Measurements from ENCODE around the gene CEBPA. TPM values are rescaled to one million over a fixed set of nuclear protein-coding genes. Genes with fewer than 3 reads are reported as not detected.

Gene CEBPA
- total RNA-seq, 2 experiments from 2014 or later, result 0.84 to 1.4 TPM

DNA sequence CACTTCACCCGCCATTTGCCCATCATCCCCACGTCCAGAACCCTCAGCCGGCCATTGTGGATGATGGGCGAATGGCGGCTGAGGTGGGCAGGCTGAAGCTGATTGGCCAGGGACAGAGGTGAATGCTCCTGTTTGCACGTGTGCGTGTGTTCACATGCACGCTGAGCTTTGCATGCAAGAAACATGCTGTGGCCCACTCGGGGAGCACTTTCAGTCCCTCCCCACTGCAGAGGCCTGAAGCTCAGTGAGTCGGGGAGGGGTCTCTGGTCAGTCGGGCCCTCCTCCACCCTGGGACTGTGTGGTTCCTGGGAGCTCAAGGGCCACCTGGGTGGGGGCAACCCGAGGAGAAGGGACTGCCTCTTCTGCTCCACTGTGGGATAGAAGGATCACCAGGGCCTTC lies 24.9 kb downstream of the CEBPA start:
- no peaks in the 10 kb centered on the region for H3K27me3 Mint-ChIP-seq
- no peak for DNase-seq
- no peak for ATAC-seq (ENCODE audit: poor library complexity)
- H3K4me1 Mint-ChIP-seq (ENCODE audit: low read depth), result peaks cover 7% of the 10 kb centered on the region
- no peaks in the 10 kb centered on the region for H3K27me3 ChIP-seq (ENCODE audit: control insufficient read depth in 1 of 2, insufficient read depth in 2 of 2, low read length in 2 of 2)
- POLR2A ChIA-PET, result no interaction called here
- H3K4me3 ChIP-seq (ENCODE audit: low read length), result no peak overlapping the region
- H3K27ac ChIP-seq (ENCODE audit: low read depth in 1 of 2, low read length in 2 of 2), result no peak overlapping the region
- H3K4me3 Mint-ChIP-seq, result no peak overlapping the region
- CTCF ChIA-PET, result no interaction called here
- no peaks in the 10 kb centered on the region for H3K9me3 ChIP-seq (ENCODE audit: control insufficient read depth in 1 of 2, insufficient read depth in 1 of 2, low read length in 2 of 2)
- peaks cover 29% of the 10 kb centered on the region for H3K4me1 ChIP-seq (ENCODE audit: insufficient read depth, low read length)
- H3K36me3 ChIP-seq (ENCODE audit: insufficient read depth, low read length), result no peaks in the 10 kb centered on the region
- intact Hi-C loops (cut with DNase I, micrococcal nuclease), result no loop called here
- no peaks in the 10 kb centered on the region for H3K36me3 Mint-ChIP-seq (ENCODE audit: low read depth)
- TF ChIP-seq, protein P1, sequence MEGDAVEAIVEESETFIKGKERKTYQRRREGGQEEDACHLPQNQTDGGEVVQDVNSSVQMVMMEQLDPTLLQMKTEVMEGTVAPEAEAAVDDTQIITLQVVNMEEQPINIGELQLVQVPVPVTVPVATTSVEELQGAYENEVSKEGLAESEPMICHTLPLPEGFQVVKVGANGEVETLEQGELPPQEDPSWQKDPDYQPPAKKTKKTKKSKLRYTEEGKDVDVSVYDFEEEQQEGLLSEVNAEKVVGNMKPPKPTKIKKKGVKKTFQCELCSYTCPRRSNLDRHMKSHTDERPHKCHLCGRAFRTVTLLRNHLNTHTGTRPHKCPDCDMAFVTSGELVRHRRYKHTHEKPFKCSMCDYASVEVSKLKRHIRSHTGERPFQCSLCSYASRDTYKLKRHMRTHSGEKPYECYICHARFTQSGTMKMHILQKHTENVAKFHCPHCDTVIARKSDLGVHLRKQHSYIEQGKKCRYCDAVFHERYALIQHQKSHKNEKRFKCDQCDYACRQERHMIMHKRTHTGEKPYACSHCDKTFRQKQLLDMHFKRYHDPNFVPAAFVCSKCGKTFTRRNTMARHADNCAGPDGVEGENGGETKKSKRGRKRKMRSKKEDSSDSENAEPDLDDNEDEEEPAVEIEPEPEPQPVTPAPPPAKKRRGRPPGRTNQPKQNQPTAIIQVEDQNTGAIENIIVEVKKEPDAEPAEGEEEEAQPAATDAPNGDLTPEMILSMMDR (IDR thresholded peaks at IDR 0.05), result no peak
- no peaks in the 10 kb centered on the region for H3K9me3 Mint-ChIP-seq
- H3K27ac Mint-ChIP-seq, result no peak overlapping the region

DNA sequence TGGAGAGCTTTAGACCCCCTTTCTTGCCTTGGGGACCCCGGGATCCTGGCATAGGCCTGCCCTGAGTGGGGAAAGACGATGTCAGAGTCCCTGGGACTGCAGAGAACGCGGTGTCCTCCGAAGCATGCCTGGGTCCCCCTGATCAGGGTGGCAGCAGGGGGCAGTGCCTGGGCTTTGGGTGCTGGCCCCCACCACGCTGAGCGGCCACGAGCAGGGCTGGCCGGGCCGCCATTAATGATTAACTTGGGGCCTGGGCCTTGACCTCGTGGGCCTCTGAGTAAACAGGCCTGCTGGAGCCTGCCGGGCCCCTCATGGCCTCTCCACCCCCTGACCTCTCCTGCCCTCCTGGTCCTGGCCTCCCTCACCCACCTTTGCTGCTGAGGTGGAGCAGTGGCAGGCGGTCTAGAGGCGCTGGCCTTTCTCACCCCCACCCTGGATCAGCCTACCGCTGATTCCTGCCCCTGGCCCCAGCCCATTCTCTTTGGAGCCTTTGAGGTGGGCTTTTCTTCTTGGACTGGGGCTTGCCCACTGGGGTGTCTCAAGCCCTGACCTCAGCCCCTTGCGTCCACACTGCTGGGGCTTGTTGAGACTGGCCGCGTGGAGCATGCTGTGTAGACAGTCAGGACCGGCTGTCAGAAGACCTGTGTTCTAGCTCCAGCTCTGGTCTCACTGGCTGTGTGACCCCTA lies 26.3 kb downstream of the CEBPA start:
- peaks cover 29% of the 10 kb centered on the region for H3K4me1 ChIP-seq (ENCODE audit: insufficient read depth, low read length)
- Mint-ChIP-seq H3K4me1 (ENCODE audit: low read depth) (peaks cover 7% of the 10 kb centered on the region), H3K27me3 (no peaks in the 10 kb centered on the region), H3K4me3 (no peak overlapping the region), H3K9me3 (no peaks in the 10 kb centered on the region), H3K36me3 (ENCODE audit: low read depth) (no peaks in the 10 kb centered on the region), H3K27ac (no peak overlapping the region)
- no peaks in the 10 kb centered on the region for H3K9me3 ChIP-seq (ENCODE audit: control insufficient read depth in 1 of 2, insufficient read depth in 1 of 2, low read length in 2 of 2)
- DNase-seq, result no peak
- ChIA-PET CTCF (no interaction called here), POLR2A (no interaction called here)
- no peaks in the 10 kb centered on the region for H3K36me3 ChIP-seq (ENCODE audit: insufficient read depth, low read length)
- intact Hi-C loops (cut with DNase I, micrococcal nuclease), result no loop called here
- H3K27me3 ChIP-seq (ENCODE audit: control insufficient read depth in 1 of 2, insufficient read depth in 2 of 2, low read length in 2 of 2), result no peaks in the 10 kb centered on the region
- ATAC-seq (ENCODE audit: poor library complexity), result no peak
- no peak overlapping the region for H3K27ac ChIP-seq (ENCODE audit: low read depth in 1 of 2, low read length in 2 of 2)
- TF ChIP-seq, protein P1 (IDR thresholded peaks at IDR 0.05), result no peak
- no peak overlapping the region for H3K4me3 ChIP-seq (ENCODE audit: low read length)

DNA sequence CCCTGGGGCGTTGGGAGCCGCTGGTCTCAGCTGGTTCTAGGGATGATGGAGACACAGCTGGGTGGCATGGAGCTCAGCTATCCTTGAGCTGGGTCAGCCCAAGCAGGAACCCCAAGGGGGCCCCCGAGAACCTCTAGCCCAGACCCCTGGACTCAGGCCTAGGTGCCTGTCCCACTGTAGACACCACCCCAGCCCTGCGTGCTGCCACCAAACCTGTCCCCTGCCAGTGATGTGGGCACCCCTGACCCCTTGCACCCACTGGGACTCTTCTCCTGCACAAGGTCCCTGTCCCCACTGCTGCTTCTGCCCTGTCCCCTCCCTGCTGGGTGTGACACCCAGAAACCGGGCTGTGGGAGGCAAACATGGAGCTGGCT lies 26.8 kb downstream of the CEBPA start:
- ATAC-seq (ENCODE audit: poor library complexity) (no peak), DNase-seq (no peak)
- intact Hi-C loops (cut with DNase I, micrococcal nuclease), result no loop called here
- Histone ChIP-seq H3K4me1 (ENCODE audit: insufficient read depth, low read length) (peaks cover 26% of the 10 kb centered on the region), H3K27me3 (ENCODE audit: control insufficient read depth in 1 of 2, insufficient read depth in 2 of 2, low read length in 2 of 2) (no peaks in the 10 kb centered on the region), H3K4me3 (ENCODE audit: low read length) (no peak overlapping the region), H3K27ac (ENCODE audit: low read depth in 1 of 2, low read length in 2 of 2) (no peak overlapping the region), H3K9me3 (ENCODE audit: control insufficient read depth in 1 of 2, insufficient read depth in 1 of 2, low read length in 2 of 2) (no peaks in the 10 kb centered on the region), H3K36me3 (ENCODE audit: insufficient read depth, low read length) (no peaks in the 10 kb centered on the region)
- ChIA-PET POLR2A (no interaction called here), CTCF (no interaction called here)
- H3K27ac Mint-ChIP-seq, result no peak overlapping the region
- H3K36me3 Mint-ChIP-seq (ENCODE audit: low read depth), result no peaks in the 10 kb centered on the region
- TF ChIP-seq, protein P1 (IDR thresholded peaks at IDR 0.05), result no peak
- no peaks in the 10 kb centered on the region for H3K27me3 Mint-ChIP-seq
- no peak overlapping the region for H3K4me3 Mint-ChIP-seq
- peaks cover 5% of the 10 kb centered on the region for H3K4me1 Mint-ChIP-seq (ENCODE audit: low read depth)
- no peaks in the 10 kb centered on the region for H3K9me3 Mint-ChIP-seq

All from CD4-positive, alpha-beta T cell (primary cell).